Measurements from ENCODE around the gene TUFT1. TPM values are rescaled to one million over a fixed set of nuclear protein-coding genes. Genes with fewer than 3 reads are reported as not detected.
A peak's percentile ranks its signal among the peaks of the same experiment; 100 is the strongest.

Gene TUFT1
- total and polyA plus RNA-seq, 9 of the 15 experiments (the other 6 are each of a cell fraction or from before 2014, with no cell fraction given): 0.54 to 2.0 (median 1.7) TPM

DNA sequence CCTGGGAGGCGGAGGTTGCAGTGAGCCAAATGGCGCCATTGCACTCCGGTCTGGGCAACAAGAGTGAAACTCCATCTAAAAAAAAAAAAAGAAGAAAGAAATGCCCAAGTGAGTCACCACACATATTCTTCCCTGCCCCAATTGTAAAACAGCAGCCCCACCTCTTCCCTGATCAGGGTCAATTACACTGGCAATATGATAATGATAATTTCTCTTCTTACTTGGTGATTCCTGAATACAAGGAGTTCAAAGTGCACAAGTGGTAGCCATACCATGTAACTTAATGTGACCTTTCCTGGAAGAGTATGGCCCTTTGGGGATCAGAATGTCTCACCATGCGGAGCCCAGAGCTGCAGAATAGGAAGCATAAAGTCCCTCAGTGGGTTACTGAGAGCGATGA lies 40.7 kb upstream of the TUFT1 start (continued):
- TF ChIP-seq ILF3 (IDR thresholded peaks at IDR 0.05; ENCODE audit: borderline replicate concordance) (no peak), BMI1 (IDR thresholded peaks at IDR 0.05; ENCODE audit: low read length) (no peak)
- TF ChIP-seq, protein P1, sequence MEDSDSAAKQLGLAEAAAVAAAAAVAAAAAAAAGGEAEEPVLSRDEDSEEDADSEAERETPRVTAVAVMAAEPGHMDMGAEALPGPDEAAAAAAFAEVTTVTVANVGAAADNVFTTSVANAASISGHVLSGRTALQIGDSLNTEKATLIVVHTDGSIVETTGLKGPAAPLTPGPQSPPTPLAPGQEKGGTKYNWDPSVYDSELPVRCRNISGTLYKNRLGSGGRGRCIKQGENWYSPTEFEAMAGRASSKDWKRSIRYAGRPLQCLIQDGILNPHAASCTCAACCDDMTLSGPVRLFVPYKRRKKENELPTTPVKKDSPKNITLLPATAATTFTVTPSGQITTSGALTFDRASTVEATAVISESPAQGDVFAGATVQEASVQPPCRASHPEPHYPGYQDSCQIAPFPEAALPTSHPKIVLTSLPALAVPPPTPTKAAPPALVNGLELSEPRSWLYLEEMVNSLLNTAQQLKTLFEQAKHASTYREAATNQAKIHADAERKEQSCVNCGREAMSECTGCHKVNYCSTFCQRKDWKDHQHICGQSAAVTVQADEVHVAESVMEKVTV (CRISPR knock-in tag; IDR thresholded peaks at IDR 0.05): no peak

DNA sequence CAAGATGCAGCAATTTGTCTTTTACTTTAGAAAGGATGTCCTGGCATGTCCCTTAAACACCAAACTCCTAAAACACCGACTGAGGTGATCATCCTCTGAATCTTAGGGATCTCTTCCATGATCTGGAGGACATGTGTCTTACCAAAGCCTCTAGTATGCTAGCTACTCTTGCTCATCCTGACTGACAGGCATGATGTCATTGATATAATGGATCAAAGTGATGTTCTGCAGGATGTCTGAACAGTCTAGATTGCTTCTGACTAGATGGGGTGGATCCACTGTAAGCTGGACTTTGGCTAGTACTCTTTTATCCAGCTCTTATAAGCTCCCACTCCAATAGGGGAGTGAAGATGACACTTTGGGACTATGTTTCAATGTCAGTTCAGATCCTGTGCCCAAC lies 40.2 kb upstream of the TUFT1 start:
- H3K4me3 ChIP-seq: no peak overlapping the region
- in situ Hi-C loops (cut with MboI): no loop called here
- no TSS peak for BruUV-seq (replicated peaks)
- intact Hi-C loops (cut with micrococcal nuclease): no loop called here
- POLR2A ChIA-PET: interaction anchor here (0.9 kb wide), 1 partner anchor 11 kb away, joined by 3 read pairs; the partner anchor contains the start of gene CGN
- ATAC-seq (no peak), DNase-seq (ENCODE audit: extremely low read depth in 1 of 4, low spot score in 3 of 4) (no peak), FAIRE-seq (no peak)
- CTCF ChIA-PET (ENCODE audit: low intra/inter-chr PET ratio): no interaction called here
- no peak overlapping the region for H3K4me2 ChIP-seq (ENCODE audit: insufficient read depth, low read length)
- H3K4me1 ChIP-seq (replicated peaks in 1 of 2; ENCODE audit: control insufficient read depth in 2 of 2, insufficient read depth in 2 of 2, low read length in 2 of 2): peaks cover 0 to 7% of the 10 kb centered on the region in 2 experiments; a peak in 3 of 5 replicates
- 0% methylated on average over 1 of the region's 1 CpG for WGBS (ENCODE audit: insufficient coverage, low coverage, missing lambda C conversion rate)
- no peak overlapping the region for H3K9ac ChIP-seq (ENCODE audit: insufficient read depth in 1 of 2, low read depth in 2 of 2, low read length in 2 of 2)
- peaks cover 4 to 8% of the 10 kb centered on the region in 2 experiments; a peak in 2 of 5 replicates for H3K27me3 ChIP-seq (ENCODE audit: control insufficient read depth in 2 of 2, insufficient read depth in 2 of 2, low read length in 2 of 2)
- H3K9me1 ChIP-seq (ENCODE audit: control insufficient read depth, insufficient read depth, low read length): no peaks in the 10 kb centered on the region
- H3K27ac ChIP-seq (ENCODE audit: extremely low read depth, low read depth, low read length): no peak overlapping the region
- TF ChIP-seq, protein P2, sequence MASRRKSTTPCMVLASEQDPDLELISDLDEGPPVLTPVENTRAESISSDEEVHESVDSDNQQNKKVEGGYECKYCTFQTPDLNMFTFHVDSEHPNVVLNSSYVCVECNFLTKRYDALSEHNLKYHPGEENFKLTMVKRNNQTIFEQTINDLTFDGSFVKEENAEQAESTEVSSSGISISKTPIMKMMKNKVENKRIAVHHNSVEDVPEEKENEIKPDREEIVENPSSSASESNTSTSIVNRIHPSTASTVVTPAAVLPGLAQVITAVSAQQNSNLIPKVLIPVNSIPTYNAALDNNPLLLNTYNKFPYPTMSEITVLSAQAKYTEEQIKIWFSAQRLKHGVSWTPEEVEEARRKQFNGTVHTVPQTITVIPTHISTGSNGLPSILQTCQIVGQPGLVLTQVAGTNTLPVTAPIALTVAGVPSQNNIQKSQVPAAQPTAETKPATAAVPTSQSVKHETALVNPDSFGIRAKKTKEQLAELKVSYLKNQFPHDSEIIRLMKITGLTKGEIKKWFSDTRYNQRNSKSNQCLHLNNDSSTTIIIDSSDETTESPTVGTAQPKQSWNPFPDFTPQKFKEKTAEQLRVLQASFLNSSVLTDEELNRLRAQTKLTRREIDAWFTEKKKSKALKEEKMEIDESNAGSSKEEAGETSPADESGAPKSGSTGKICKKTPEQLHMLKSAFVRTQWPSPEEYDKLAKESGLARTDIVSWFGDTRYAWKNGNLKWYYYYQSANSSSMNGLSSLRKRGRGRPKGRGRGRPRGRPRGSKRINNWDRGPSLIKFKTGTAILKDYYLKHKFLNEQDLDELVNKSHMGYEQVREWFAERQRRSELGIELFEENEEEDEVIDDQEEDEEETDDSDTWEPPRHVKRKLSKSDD (conservative IDR thresholded peaks at IDR 0.05; ENCODE audit: low read length): no peak
- TF ChIP-seq, protein P3, sequence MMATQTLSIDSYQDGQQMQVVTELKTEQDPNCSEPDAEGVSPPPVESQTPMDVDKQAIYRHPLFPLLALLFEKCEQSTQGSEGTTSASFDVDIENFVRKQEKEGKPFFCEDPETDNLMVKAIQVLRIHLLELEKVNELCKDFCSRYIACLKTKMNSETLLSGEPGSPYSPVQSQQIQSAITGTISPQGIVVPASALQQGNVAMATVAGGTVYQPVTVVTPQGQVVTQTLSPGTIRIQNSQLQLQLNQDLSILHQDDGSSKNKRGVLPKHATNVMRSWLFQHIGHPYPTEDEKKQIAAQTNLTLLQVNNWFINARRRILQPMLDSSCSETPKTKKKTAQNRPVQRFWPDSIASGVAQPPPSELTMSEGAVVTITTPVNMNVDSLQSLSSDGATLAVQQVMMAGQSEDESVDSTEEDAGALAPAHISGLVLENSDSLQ (IDR thresholded peaks at IDR 0.05): peak; percentile 56
- no peaks in the 10 kb centered on the region for H3K79me2 ChIP-seq (ENCODE audit: control insufficient read depth, insufficient read depth, low read length)
- no peaks in the 10 kb centered on the region; the same call in 1 of the 2 replicates for H3K9me3 ChIP-seq (replicated peaks; ENCODE audit: control insufficient read depth, insufficient read depth, low read depth, low read length)
- no peaks in the 10 kb centered on the region for H3K36me3 ChIP-seq (ENCODE audit: control insufficient read depth, insufficient read depth, low read length)
- H2AFZ ChIP-seq (ENCODE audit: low read depth, low read length): no peak overlapping the region
- H4K20me1 ChIP-seq (replicated peaks; ENCODE audit: control insufficient read depth, insufficient read depth, low read length): no peaks in the 10 kb centered on the region

Measured in K562 (cell line).